Neural crest cell (in vitro differentiated cells): ENCODE data around the gene KRTAP4-3. TPM values are rescaled to one million over a fixed set of nuclear protein-coding genes. Genes with fewer than 3 reads are reported as not detected.

Source experiments
- DNase-seq: peaks from one replicate; pipeline ENCODE4 v3.0.0; 2021; ENCODE audit warnings: low read depth, mixed read lengths, low spot score
- H3K27ac Mint-ChIP-seq: one replicate; pipeline ENCODE4 v1.8.0; 2021; ENCODE audit warnings: mild to moderate bottlenecking, mixed read lengths; ENCODE audit not compliant: unreplicated experiment
- H3K27me3 Mint-ChIP-seq: 2 replicates; pipeline ENCODE4 v1.8.0; 2021; ENCODE audit warnings: low read depth, mild to moderate bottlenecking, mixed read lengths
- H3K36me3 Mint-ChIP-seq: 2 replicates; pipeline ENCODE4 v1.8.0; 2021; ENCODE audit warnings: low read depth, mild to moderate bottlenecking, mixed read lengths
- H3K4me1 Mint-ChIP-seq: 2 replicates; pipeline ENCODE4 v1.8.0; 2021; ENCODE audit warnings: mixed read lengths
- H3K4me3 Mint-ChIP-seq: one replicate; pipeline ENCODE4 v1.8.0; 2021; ENCODE audit warnings: mild to moderate bottlenecking, mixed read lengths
- H3K9me3 Mint-ChIP-seq: 2 replicates; pipeline ENCODE4 v1.8.0; 2021; ENCODE audit warnings: mixed read lengths
- total RNA-seq: library from RNA; stranded (reverse); gene quantifications from 2 replicates; pipeline ENCODE4 v1.2.1, GENCODE V29; 2021
- TF ChIP-seq, protein P1 (sequence below): fragments of 200-600 bp; sonication (generic); conservative IDR thresholded peaks from 2 replicates; pipeline ENCODE4 v1.5.0; 2021; ENCODE audit warnings: antibody characterized with exemption, mild to moderate bottlenecking

The KRTAP4-3 gene
- total RNA-seq, 1 donor from 2014 or later, result not detected

DNA sequence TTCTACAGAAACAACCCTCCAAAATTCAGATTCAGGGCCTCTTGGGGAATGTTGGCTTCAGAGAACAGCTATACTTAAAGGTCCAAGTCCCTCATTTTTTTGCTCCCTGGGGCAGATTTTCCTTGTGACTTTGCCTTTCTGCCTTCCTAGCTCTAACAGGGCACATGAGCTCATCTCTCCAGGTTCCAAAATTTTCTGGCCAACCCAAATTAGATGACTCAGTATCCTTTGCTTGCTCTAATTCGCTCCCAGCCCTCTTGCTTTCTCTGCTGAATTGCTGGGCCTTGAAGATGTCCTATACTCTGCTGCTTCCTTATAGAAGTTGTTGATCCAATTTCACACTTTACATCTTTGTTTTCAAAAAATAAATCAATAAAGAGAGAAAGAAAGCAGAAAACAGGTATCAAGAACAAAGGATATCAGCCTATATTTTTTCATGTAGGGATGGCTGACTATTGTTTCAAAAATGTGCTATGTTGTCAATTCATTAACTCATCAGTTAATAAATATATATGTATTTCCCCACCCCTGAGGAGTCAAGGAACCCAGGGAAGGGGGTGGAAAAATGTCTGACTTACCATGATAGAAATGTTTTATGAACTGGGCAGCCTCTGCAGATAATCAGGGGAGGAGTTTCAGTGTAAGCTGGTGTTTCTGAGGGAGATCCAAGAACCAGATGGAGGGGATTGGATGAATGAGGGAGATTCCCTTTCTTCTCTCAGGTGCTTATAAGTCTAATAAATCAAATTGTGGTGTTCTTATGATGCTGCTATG, 11.0 kb upstream of the KRTAP4-3 start:
- H3K27ac Mint-ChIP-seq, result no peak overlapping the region
- no peaks in the 10 kb centered on the region for H3K9me3 Mint-ChIP-seq
- H3K4me3 Mint-ChIP-seq, result no peak overlapping the region
- TF ChIP-seq, protein P1, sequence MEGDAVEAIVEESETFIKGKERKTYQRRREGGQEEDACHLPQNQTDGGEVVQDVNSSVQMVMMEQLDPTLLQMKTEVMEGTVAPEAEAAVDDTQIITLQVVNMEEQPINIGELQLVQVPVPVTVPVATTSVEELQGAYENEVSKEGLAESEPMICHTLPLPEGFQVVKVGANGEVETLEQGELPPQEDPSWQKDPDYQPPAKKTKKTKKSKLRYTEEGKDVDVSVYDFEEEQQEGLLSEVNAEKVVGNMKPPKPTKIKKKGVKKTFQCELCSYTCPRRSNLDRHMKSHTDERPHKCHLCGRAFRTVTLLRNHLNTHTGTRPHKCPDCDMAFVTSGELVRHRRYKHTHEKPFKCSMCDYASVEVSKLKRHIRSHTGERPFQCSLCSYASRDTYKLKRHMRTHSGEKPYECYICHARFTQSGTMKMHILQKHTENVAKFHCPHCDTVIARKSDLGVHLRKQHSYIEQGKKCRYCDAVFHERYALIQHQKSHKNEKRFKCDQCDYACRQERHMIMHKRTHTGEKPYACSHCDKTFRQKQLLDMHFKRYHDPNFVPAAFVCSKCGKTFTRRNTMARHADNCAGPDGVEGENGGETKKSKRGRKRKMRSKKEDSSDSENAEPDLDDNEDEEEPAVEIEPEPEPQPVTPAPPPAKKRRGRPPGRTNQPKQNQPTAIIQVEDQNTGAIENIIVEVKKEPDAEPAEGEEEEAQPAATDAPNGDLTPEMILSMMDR, result no peak
- DNase-seq, result no peak
- peaks cover 31% of the 10 kb centered on the region for H3K27me3 Mint-ChIP-seq
- H3K4me1 Mint-ChIP-seq, result no peaks in the 10 kb centered on the region
- no peaks in the 10 kb centered on the region for H3K36me3 Mint-ChIP-seq

- no peak overlapping the region for H3K27ac Mint-ChIP-seq
- H3K9me3 Mint-ChIP-seq, result no peaks in the 10 kb centered on the region
- DNase-seq, result no peak
- H3K4me1 Mint-ChIP-seq, result no peaks in the 10 kb centered on the region
- H3K27me3 Mint-ChIP-seq, result peaks cover 29% of the 10 kb centered on the region
- TF ChIP-seq, protein P1, result no peak
- H3K36me3 Mint-ChIP-seq, result no peaks in the 10 kb centered on the region
- no peak overlapping the region for H3K4me3 Mint-ChIP-seq
These were observed 10.3 kb upstream of the KRTAP4-3 start for GRCh38 chr17:41178341-41178740.

GRCh38 chr17:41177727-41178271, 9.8 kb upstream of the KRTAP4-3 start, which contains the start of gene KRTAP4-2:
KRTAP4-2 (minus strand) TSS chr17:41178221; CDS start chr17:41178164, 57 bp downstream.
- H3K27ac Mint-ChIP-seq, result no peak within 1 kb of the TSS
- H3K36me3 Mint-ChIP-seq, result no peaks in the 10 kb centered on the region
- TF ChIP-seq, protein P1, result no peak
- no peak for DNase-seq
- no peak within 1 kb of the TSS for H3K4me3 Mint-ChIP-seq
- no peaks in the 10 kb centered on the region for H3K9me3 Mint-ChIP-seq
- H3K27me3 Mint-ChIP-seq, result peaks cover 30% of the 10 kb centered on the region
- no peaks in the 10 kb centered on the region for H3K4me1 Mint-ChIP-seq

DNA sequence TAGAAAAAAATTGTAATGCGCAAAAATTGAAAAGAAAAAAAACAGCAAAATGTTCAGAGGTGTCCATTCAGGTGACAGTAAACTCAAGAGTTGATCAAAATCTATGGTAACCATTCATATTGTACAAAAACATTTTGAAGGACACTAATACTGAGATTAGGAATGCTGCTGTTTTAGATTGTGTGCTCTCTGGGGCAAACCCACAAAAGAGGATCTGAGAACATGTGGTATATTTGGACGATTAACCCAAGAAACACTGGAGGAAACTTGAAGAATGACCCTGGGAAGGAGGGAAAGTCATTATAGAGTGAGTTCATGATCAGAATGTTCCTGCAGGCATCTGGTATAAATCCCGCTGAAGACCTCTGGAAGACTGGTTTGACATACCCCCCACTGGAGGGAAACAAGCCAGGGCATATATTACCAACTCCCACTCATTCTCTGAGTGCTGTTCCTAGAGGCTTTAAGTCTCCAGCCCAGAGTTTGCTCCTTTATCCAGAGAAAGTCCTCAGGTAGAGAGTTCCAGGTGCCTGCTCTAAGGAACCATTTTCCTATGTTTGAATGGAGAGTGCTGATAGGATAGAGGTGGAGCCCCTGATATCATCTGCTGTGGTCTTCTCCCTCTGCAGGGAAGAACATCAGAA, 8.8 kb upstream of the KRTAP4-3 start:
- no peak for DNase-seq
- Mint-ChIP-seq H3K4me1 (no peaks in the 10 kb centered on the region), H3K4me3 (no peak overlapping the region), H3K27me3 (peaks cover 30% of the 10 kb centered on the region), H3K27ac (no peak overlapping the region), H3K36me3 (no peaks in the 10 kb centered on the region), H3K9me3 (no peaks in the 10 kb centered on the region)
- TF ChIP-seq, protein P1, result no peak

GRCh38 chr17:41171886-41172285, 3.9 kb upstream of the KRTAP4-3 start:
- H3K4me1 Mint-ChIP-seq, result no peaks in the 10 kb centered on the region
- TF ChIP-seq, protein P1, result no peak
- H3K9me3 Mint-ChIP-seq, result no peaks in the 10 kb centered on the region
- peaks cover 29% of the 10 kb centered on the region for H3K27me3 Mint-ChIP-seq
- H3K4me3 Mint-ChIP-seq, result no peak overlapping the region
- H3K36me3 Mint-ChIP-seq, result no peaks in the 10 kb centered on the region
- no peak for DNase-seq
- H3K27ac Mint-ChIP-seq, result no peak overlapping the region
